Measurements from ENCODE around the gene POLDIP2.

- TF ChIP-seq CTCF (IDR thresholded peaks at IDR 0.05; ENCODE audit: low read length) (no peak), EZH2phosphoT487 (IDR thresholded peaks at IDR 0.05; ENCODE audit: low read length) (no peak)
Observed at GRCh38 chr17:28315846-28316705, 41.3 kb downstream of the POLDIP2 start.
